Naive B cell (primary cell): ENCODE results near the gene CCDC144A. TPM values are rescaled to one million over a fixed set of nuclear protein-coding genes. Genes with fewer than 3 reads are reported as not detected.
"Not testable (repeated sequence)": the region's sequence is repeated elsewhere in the genome, so short reads cannot be mapped to it uniquely, and the experiment has no call there.

ENCODE experiments used
- ATAC-seq, 2 donors: fragments of 150-1000 bp; cut with Tn5 transposase; 2 replicates each; pipeline ENCODE4 v1.10.0; 2021; ENCODE audit warnings: low read depth in 2 of 2, mild to moderate bottlenecking in 2 of 2, moderate library complexity in 2 of 2
- DNase-seq: peaks from one replicate; pipeline ENCODE4 v3.0.0; 2022
- H3K27ac Mint-ChIP-seq, 6 donors: one replicate each; pipeline ENCODE4 v1.8.0; 2020 to 2022; ENCODE audit warnings: mild to moderate bottlenecking in 6 of 6, mixed read lengths in 6 of 6, moderate library complexity in 5 of 6, inconsistent platforms in 2 of 6
- H3K27me3 Mint-ChIP-seq, 3 donors: one replicate each; pipeline ENCODE4 v1.8.0; 2021 to 2022; ENCODE audit warnings: mixed read lengths in 3 of 3, mild to moderate bottlenecking in 1 of 3
- H3K36me3 Mint-ChIP-seq, 2 donors: one replicate each; pipeline ENCODE4 v1.8.0; 2020 to 2022; ENCODE audit warnings: mixed read lengths in 2 of 2, inconsistent platforms in 1 of 2, mild to moderate bottlenecking in 1 of 2
- H3K4me1 Mint-ChIP-seq, 3 donors: one replicate each; pipeline ENCODE4 v1.8.0; 2020 to 2022; ENCODE audit warnings: mixed read lengths in 3 of 3, inconsistent platforms in 1 of 3, mild to moderate bottlenecking in 1 of 3, moderate library complexity in 1 of 3
- H3K4me3 Mint-ChIP-seq, 8 donors: one replicate each; pipeline ENCODE4 v1.8.0; 2020 to 2022; ENCODE audit warnings: mild to moderate bottlenecking in 8 of 8, mixed read lengths in 8 of 8, moderate library complexity in 8 of 8, inconsistent platforms in 2 of 8
- H3K9me3 Mint-ChIP-seq, 7 donors: one replicate each; pipeline ENCODE4 v1.8.0; 2020 to 2022; ENCODE audit warnings: mixed read lengths in 7 of 7, mild to moderate bottlenecking in 5 of 7, inconsistent platforms in 2 of 7, moderate library complexity in 1 of 7
- polyA plus RNA-seq, 6 donors: library from polyadenylated mRNA; unstranded; fragments of 300-500 nt; fragmentation: Illumina TruSeq; gene quantifications; one replicate each; pipeline ENCODE4 v1.2.3, GENCODE V29; 2021; ENCODE audit warnings: low read depth in 6 of 6

The CCDC144A gene
- polyA plus RNA-seq, 6 donors from 2014 or later: 0.04 to 0.13 TPM; not detected in 4

DNA sequence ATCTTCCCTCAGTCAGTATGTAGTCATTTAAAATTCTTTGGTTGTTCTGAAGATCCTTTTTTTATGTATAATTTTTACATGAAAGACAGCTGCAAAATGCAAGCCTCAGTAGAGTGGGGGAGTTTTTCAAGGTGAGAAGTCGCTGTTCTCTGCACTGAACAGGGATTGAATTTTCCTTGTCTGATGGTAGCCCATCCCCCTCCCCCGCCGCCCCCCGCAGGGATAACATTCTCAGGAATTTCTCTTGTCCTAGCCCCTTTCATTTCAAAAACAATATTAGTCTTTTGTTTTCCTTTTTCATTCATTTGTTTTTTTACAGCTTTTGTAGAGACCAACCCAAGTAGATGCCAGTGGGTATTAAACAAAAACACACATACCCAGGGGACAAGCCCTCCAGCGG is 2.9 kb upstream of the CCDC144A start:
- not testable (repeated sequence) for H3K27ac Mint-ChIP-seq, DNase-seq, H3K9me3 Mint-ChIP-seq, H3K4me1 Mint-ChIP-seq, ATAC-seq, H3K36me3 Mint-ChIP-seq, H3K4me3 Mint-ChIP-seq
- peaks cover 22 to 35% (median 24%) of the 10 kb centered on the region in 3 donors for H3K27me3 Mint-ChIP-seq

GRCh38 chr17:16690447-16690846 is 406 bp downstream of the CCDC144A start:
- not testable (repeated sequence) for DNase-seq, ATAC-seq, H3K9me3 Mint-ChIP-seq, H3K27me3 Mint-ChIP-seq, H3K4me1 Mint-ChIP-seq, H3K36me3 Mint-ChIP-seq
- Mint-ChIP-seq H3K4me3 (peak overlapping the region in 1 of 8 donors; percentile 29), H3K27ac (peak overlapping the region in 1 of 6 donors; percentile 73)

GRCh38 chr17:16697603-16698002 is 7.6 kb downstream of the CCDC144A start:
- H3K27me3 Mint-ChIP-seq, H3K36me3 Mint-ChIP-seq, H3K4me1 Mint-ChIP-seq, H3K4me3 Mint-ChIP-seq, DNase-seq, ATAC-seq, H3K9me3 Mint-ChIP-seq, H3K27ac Mint-ChIP-seq: not testable (repeated sequence)

GRCh38 chr17:16745492-16746203 is 55.6 kb downstream of the CCDC144A start:
- peaks cover 23 to 41% (median 29%) of the 10 kb centered on the region in 3 donors for H3K27me3 Mint-ChIP-seq
- DNase-seq: not testable (repeated sequence)

DNA sequence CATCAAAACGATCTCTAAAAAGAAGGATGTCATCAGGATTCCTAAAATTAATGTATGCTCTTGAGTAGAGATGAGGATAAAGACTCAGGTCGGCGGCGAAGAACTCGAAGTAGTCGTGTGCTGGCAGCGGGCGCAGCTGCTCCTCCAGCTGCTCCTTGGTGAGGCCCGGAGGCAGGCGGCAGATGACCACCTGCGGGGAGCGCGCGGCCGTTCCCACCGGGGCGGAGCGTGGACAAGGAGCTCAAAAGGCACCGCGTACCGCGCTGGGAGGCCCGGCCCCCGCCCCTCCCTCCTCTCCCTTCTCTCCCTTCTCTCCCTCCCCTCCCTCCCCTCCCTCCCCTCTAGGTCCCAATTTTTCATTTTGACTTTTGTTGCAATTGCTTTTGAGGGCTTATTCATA is 56.5 kb downstream of the CCDC144A start:
- peak overlapping the region in 1 of 8 donors; percentile 23 for H3K4me3 Mint-ChIP-seq
- H3K27me3 Mint-ChIP-seq: peaks cover 30 to 49% (median 33%) of the 10 kb centered on the region in 3 donors
- H3K27ac Mint-ChIP-seq, H3K9me3 Mint-ChIP-seq, H3K36me3 Mint-ChIP-seq, DNase-seq: not testable (repeated sequence)
- peaks cover 12 to 14% (median 13%) of the 10 kb centered on the region in 3 donors for H3K4me1 Mint-ChIP-seq
- peak; percentile 27 to 39 for ATAC-seq

More at GRCh38 chr17:16745492-16746203, 55.6 kb downstream of the CCDC144A start:
- H3K9me3 Mint-ChIP-seq, H3K4me1 Mint-ChIP-seq, ATAC-seq, H3K36me3 Mint-ChIP-seq: not testable (repeated sequence)
- peak overlapping the region in 1 of 6 donors; percentile 22 for H3K27ac Mint-ChIP-seq
- H3K4me3 Mint-ChIP-seq: peak overlapping the region in 5 of 8 donors; percentile 37 to 81 (median 63)

DNA sequence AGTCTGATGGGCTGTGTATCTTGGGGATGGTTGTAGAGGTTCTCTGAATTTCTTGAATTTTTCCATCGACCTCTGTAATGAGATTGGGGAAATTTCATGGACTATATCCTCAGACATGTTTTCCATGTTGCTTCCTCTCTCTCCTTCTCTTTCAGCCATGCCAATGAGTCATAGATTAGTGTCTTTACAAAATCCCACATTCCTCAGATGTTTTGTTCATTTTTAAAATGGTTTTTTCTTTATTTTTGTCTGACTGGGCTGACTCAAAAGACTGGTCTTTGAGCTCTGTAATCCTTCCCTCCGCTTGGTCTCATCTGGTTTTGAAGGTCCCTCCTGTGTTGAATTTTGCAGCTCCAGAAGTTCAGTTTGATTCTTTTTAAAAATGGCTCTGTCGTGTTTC is 60.5 kb downstream of the CCDC144A start:
- not testable (repeated sequence) for ATAC-seq, DNase-seq, H3K9me3 Mint-ChIP-seq, H3K4me3 Mint-ChIP-seq, H3K36me3 Mint-ChIP-seq, H3K27ac Mint-ChIP-seq
- Mint-ChIP-seq H3K4me1 (peaks cover 12 to 15% (median 13%) of the 10 kb centered on the region in 3 donors), H3K27me3 (peaks cover 20 to 33% (median 26%) of the 10 kb centered on the region in 3 donors)

DNA sequence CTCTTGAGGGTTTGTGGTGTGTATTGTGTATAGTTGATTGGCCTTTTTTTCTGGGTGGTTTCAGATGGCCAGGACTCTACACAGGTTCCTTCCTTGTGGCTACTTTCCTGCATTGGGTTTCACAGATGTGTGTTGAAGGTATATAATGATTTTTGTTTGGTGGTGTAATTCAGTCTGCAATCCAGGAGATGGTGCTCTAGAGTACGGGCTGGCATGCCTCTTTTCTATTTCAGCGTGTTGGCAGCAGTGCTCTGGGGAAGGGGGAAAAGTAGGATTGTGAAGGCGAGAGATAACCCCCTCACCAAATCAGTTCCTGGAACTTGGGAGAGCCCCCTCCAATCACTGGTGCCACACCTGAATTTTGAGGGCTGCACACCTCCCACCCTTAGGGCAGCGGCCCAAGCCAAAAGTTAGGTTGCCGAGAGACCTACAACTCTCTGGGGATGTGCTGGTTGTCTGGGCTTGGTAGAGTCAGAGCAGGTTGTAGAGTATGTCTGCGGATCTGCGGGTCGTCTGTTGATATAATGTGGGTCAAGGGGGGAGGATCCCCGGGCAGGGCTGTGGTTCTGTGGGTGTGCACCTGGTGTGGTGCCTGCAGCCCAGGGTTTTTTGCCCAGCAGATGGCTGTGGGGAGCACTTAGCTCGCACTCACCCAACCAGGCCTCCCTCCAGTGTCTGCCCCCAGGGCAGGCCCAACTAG is 61.3 kb downstream of the CCDC144A start:
- not testable (repeated sequence) for H3K9me3 Mint-ChIP-seq
- peak; percentile 76 to 83 for ATAC-seq

GRCh38 chr17:16751924-16752287 is 61.9 kb downstream of the CCDC144A start:
- peaks cover 0 to 11% (median 7%) of the 10 kb centered on the region in 7 donors for H3K9me3 Mint-ChIP-seq
- H3K4me3 Mint-ChIP-seq, DNase-seq, H3K4me1 Mint-ChIP-seq, H3K27ac Mint-ChIP-seq: not testable (repeated sequence)
- H3K27me3 Mint-ChIP-seq: peaks cover 15 to 21% (median 15%) of the 10 kb centered on the region in 3 donors
- ATAC-seq: peak; percentile 14 to 18
- H3K36me3 Mint-ChIP-seq: peaks cover 0 to 11% of the 10 kb centered on the region in 2 donors

More for the DNA sequence above, 61.3 kb downstream of the CCDC144A start:
- DNase-seq: peak; percentile 11
- not testable (repeated sequence) for H3K27ac Mint-ChIP-seq, H3K4me1 Mint-ChIP-seq, H3K36me3 Mint-ChIP-seq
- peaks cover 13 to 24% (median 17%) of the 10 kb centered on the region in 3 donors for H3K27me3 Mint-ChIP-seq
- H3K4me3 Mint-ChIP-seq: peak overlapping the region in 6 of 8 donors; percentile 29 to 72 (median 38)

GRCh38 chr17:16757520-16757919 is 67.5 kb downstream of the CCDC144A start:
- Mint-ChIP-seq H3K27me3 (peaks cover 0 to 15% (median 6%) of the 10 kb centered on the region in 3 donors), H3K9me3 (peaks cover 0 to 11% (median 7%) of the 10 kb centered on the region in 7 donors), H3K36me3 (peaks cover 0 to 11% of the 10 kb centered on the region in 2 donors)
- not testable (repeated sequence) for H3K27ac Mint-ChIP-seq, H3K4me3 Mint-ChIP-seq, ATAC-seq, DNase-seq, H3K4me1 Mint-ChIP-seq

DNA sequence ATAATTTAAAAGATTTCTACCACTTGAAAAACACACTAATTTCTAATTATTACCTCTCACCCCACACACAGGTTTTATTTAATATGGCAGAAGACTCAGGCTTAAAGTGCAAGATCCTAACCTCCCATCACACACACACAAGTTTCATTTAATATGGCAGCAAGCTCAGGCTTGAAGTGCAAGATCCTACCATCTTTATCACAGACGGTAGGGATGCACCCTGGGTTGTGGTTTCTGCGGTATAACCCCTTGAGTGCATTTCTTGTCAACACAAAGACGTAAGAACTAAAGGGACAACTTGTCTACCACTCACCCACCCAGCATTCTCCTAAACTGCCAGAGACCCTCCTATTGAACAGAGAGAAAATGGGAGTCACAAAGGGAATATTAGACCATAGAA is 68.1 kb downstream of the CCDC144A start:
- H3K4me3 Mint-ChIP-seq, DNase-seq, ATAC-seq, H3K27ac Mint-ChIP-seq, H3K4me1 Mint-ChIP-seq: not testable (repeated sequence)
- H3K36me3 Mint-ChIP-seq: peaks cover 0 to 11% of the 10 kb centered on the region in 2 donors
- peaks cover 0 to 11% (median 7%) of the 10 kb centered on the region in 7 donors for H3K9me3 Mint-ChIP-seq
- H3K27me3 Mint-ChIP-seq: peaks cover 0 to 15% (median 6%) of the 10 kb centered on the region in 3 donors

- H3K9me3 Mint-ChIP-seq, H3K27me3 Mint-ChIP-seq, DNase-seq, H3K4me1 Mint-ChIP-seq, H3K36me3 Mint-ChIP-seq, H3K27ac Mint-ChIP-seq, H3K4me3 Mint-ChIP-seq, ATAC-seq: not testable (repeated sequence)
Observed at GRCh38 chr17:16768290-16769175, 78.5 kb downstream of the CCDC144A start.

- not testable (repeated sequence) for H3K9me3 Mint-ChIP-seq, DNase-seq, H3K4me3 Mint-ChIP-seq, H3K27me3 Mint-ChIP-seq, H3K4me1 Mint-ChIP-seq, H3K27ac Mint-ChIP-seq, ATAC-seq, H3K36me3 Mint-ChIP-seq
Observed at GRCh38 chr17:16772394-16773145, 82.5 kb downstream of the CCDC144A start.
